Neural cell (in vitro differentiated cells): Measurements from ENCODE around the gene PPP4R3C.

ENCODE experiments used
- EP300 ChIP-seq: fragments of 450-650 bp; conservative IDR thresholded peaks from 2 replicates; pipeline ENCODE4 v1.6.1; 2014; ENCODE audit warnings: antibody characterized with exemption, mild to moderate bottlenecking, moderate library complexity; ENCODE audit not compliant: poor library complexity, severe bottlenecking
- EZH2 ChIP-seq: fragments of 200-600, 300-800 bp; shearing (Covaris generic), sonication (generic); IDR thresholded peaks from 2 replicates; pipeline ENCODE4 v1.6.1; 2014; ENCODE audit warnings: antibody characterized with exemption, low read length, borderline replicate concordance, mild to moderate bottlenecking; ENCODE audit not compliant: insufficient read depth, poor library complexity, severe bottlenecking
- MXI1 ChIP-seq: fragments of 450-650 bp; conservative IDR thresholded peaks from 2 replicates; pipeline ENCODE4 v1.6.1; 2014; ENCODE audit warnings: antibody characterized with exemption, mild to moderate bottlenecking; ENCODE audit not compliant: poor library complexity, severe bottlenecking
- POLR2AphosphoS5 ChIP-seq: IDR thresholded peaks from 2 replicates; pipeline ENCODE4 v1.6.1; 2012
- RAD21 ChIP-seq: fragments of 450-650 bp; conservative IDR thresholded peaks from 2 replicates; pipeline ENCODE4 v1.6.1; 2014; ENCODE audit warnings: antibody characterized with exemption, mild to moderate bottlenecking, moderate library complexity
- REST ChIP-seq: IDR thresholded peaks from 2 replicates; pipeline ENCODE4 v1.6.1; 2012; ENCODE audit warnings: borderline replicate concordance
- SMC3 ChIP-seq: fragments of 450-650 bp; conservative IDR thresholded peaks from 2 replicates; pipeline ENCODE4 v1.6.1; 2014; ENCODE audit warnings: antibody characterized with exemption, mild to moderate bottlenecking, moderate library complexity; ENCODE audit not compliant: poor library complexity
- TAF1 ChIP-seq: IDR thresholded peaks from 2 replicates; pipeline ENCODE4 v1.6.1; 2012; ENCODE audit warnings: low read depth
- TF ChIP-seq, protein P1 (sequence below): fragments of 450-650 bp; IDR thresholded peaks from 2 replicates; pipeline ENCODE4 v1.5.1; 2014; ENCODE audit warnings: antibody characterized with exemption, mild to moderate bottlenecking, moderate library complexity; ENCODE audit not compliant: poor library complexity, severe bottlenecking

DNA sequence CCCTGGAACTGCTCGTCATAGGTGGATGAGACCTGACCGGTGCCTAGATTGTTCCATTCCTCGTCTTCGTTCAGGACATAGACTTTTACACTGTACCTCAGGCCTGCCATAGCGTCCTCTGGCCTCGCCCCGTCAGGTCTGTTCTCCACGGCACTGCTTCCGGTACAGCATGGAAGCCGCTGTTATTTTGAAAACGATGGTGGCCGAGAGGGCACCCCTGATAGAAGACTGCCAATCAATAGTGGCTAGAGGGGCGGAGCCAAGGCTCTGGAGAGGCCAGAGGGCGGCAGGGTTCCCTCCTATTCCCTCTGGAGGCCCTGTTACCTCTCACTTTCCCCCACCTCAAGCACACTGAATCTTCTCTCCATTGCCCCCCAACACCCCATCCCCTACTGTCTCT lies at the start of gene PPP4R3C:
- TF ChIP-seq, protein P1, sequence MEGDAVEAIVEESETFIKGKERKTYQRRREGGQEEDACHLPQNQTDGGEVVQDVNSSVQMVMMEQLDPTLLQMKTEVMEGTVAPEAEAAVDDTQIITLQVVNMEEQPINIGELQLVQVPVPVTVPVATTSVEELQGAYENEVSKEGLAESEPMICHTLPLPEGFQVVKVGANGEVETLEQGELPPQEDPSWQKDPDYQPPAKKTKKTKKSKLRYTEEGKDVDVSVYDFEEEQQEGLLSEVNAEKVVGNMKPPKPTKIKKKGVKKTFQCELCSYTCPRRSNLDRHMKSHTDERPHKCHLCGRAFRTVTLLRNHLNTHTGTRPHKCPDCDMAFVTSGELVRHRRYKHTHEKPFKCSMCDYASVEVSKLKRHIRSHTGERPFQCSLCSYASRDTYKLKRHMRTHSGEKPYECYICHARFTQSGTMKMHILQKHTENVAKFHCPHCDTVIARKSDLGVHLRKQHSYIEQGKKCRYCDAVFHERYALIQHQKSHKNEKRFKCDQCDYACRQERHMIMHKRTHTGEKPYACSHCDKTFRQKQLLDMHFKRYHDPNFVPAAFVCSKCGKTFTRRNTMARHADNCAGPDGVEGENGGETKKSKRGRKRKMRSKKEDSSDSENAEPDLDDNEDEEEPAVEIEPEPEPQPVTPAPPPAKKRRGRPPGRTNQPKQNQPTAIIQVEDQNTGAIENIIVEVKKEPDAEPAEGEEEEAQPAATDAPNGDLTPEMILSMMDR = no peak
- no peak for TF ChIP-seq EP300
- TF ChIP-seq EZH2 = no peak
- no peak for TF ChIP-seq POLR2AphosphoS5
- TF ChIP-seq REST = no peak
- no peak for TF ChIP-seq RAD21
- TF ChIP-seq SMC3 = no peak
- no peak for TF ChIP-seq TAF1
- TF ChIP-seq MXI1 = no peak
